GM21825 (cell line): ENCODE measurements around the gene TARDBP.
"Not testable (repeated sequence)": the region's sequence is repeated elsewhere in the genome, so short reads cannot be mapped to it uniquely, and the experiment has no call there.

Source experiments
- ATAC-seq: cut with Tn5 transposase; IDR thresholded peaks from one replicate; pipeline ENCODE4 v1.9.1; 2021; ENCODE audit warnings: mild to moderate bottlenecking, moderate library complexity; ENCODE audit not compliant: unreplicated experiment

TARDBP gene

DNA sequence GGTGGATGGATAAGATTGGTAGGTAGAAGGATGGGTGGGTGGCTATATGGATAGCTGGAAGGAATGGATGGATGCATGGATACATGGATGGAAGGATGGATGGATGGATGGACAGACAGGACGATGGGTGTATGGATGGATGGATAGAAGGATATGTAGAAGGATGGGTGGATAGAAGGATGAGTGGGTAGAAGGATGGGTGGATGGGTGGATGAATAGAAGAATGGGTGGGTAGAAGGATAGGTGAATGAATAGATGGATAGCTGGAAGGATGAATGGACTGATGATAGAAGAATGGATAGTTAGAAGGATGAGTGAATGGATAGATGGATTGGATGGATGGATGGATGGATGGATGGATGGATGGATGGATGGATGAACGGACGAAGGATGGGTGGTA is 29.6 kb downstream of the TARDBP start:
- no peak for ATAC-seq

- ATAC-seq, result no peak
These were observed 30.8 kb downstream of the TARDBP start for GRCh38 chr1:11042995-11043874.

DNA sequence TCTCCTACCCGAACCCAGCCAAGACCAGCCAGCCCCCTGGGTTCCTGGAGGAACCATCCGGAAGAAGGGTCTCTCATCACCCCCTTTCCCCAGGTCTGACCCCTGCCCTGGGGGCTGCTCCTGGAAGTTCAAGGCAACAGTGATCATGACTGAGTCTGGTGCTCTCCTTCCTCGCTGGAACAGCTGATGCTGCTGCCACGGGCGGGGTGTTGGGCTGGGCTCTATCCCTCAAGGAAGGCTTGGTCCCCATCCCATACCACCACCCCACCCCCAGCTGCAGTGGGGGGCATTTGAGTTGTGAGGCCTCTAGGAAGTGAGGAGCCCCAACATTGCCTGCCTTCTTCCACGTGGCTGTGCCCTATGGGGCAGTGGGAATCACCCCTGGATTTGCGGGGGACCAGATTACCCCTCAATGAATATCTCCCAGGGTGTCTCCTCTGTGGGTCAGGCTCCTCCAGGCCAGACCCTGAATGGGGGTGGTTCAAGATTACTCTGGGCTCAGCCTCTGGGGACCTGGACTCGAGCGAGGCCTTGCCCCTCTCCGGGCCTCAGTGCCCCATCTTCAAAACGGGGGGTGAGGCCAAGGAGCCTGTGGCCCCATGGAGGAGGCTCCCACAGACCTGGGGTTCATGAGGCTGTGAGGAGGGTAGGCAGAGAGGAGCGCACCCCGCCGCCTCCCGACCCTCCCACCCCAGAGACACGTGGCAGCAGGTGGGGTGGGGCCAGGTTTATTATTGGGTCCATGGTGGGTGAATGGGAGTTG is 31.8 kb downstream of the TARDBP start:
- ATAC-seq, result no peak

DNA sequence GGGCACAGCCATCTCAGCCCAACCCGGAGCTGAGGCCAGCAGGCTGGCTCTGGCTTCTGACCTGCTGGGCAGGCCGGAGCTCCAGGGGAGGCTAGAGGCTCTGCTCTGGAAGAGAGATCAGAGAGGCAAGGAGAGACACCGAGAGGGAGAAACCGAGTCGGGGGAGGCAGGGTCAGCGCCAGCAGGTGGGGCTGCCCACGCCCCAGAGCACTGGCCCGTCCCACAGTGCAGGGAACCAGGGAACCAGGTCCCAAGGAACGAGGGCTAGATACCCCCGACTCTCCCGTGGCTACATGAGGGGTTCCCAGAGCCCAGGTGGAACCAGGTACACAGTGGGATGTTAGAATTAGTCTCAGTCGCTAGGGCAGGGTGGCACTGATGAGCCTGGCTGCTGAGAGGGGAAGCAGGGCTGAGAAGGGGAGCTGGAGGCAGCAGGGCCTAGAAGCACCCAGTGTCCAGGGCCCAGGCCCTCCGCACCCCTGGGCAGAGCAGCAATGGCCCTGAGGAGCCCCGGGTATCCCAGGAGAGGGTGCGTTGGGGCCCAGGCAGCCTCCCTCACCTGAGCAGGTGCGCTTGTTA is 32.5 kb downstream of the TARDBP start:
- no peak for ATAC-seq

- ATAC-seq, result no peak
These were observed 33.2 kb downstream of the TARDBP start for GRCh38 chr1:11045428-11046269.

DNA sequence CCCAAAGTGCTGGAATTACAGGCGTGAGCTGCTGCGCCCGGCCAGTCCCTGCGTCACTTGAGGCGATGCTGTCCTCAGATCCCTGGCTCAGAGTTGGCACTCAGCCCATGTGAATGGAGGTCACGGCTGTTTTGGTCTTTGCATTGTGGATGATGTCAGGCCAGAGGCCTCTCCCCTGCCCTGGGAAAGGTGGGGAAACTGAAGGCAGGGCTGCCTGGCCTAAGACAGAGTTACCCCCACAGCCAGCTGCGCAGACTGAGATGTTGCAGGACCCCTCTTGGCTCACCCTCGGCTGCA is 33.8 kb downstream of the TARDBP start:
- ATAC-seq, result no peak

- ATAC-seq, result no peak
These were observed 34.3 kb downstream of the TARDBP start, which contains the start of gene MASP2 for GRCh38 chr1:11046625-11047365. TSS of gene MASP2 (minus strand) at chr1:11047239. CDS start at chr1:11047207, 32 bp downstream.

- not testable (repeated sequence) for ATAC-seq
These were observed 38.7 kb downstream of the TARDBP start for GRCh38 chr1:11051121-11051520.

DNA sequence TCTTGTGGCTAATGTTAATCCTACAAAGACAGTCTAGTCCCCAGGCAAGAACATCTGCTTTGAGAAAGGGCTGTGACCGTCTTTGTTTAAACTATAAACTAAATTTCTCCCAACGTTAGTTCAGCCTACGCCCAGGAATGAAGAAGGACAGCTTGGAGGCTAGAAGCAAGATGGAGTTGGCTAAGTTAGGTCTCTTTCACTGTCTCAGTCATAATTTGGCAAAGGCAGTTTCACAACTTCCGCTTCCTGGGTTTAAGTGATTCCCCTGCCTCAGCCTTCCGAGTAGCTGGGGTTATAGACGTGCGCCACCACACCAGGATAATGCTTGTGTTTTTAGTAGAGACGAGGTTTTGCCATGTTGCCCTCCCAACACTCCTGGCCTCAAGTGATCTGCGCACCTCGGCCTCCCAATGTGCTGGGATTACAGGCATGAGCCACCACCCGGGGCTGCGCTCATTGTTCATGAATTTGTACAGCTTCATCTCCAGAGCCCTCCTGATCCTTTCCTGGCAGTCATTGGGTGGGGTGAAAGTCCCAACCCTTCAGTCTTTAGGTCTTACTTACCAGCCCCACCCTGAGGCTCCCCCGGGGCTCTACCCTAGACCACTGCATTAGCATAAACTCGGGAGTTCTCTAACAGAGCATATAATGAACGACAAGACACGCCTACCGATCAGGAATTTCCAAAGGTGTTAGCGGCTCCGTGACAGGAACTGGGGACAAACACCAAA is 39.5 kb downstream of the TARDBP start:
- no peak for ATAC-seq

GRCh38 chr1:11052839-11053757 is 40.6 kb downstream of the TARDBP start:
- no peak for ATAC-seq

DNA sequence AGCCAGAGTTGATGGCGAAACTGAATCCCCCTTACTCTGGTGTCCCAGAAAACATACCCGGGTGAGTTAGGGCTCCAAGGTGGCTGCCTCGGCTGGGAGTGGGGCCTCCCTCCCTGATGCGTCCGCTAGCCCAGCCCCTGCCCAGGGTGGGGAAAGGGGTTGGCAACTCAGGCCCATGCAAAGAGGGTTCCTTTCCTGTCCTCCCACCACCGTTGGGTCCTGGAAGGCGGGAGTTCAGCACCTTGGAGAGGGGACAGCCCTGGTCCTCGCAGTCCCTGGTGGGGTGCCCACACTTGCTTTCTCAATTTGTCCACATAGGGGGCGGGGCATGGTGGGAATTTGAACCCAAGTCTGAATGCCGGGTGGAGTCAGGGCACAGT is 41.3 kb downstream of the TARDBP start:
- ATAC-seq, result no peak

- no peak for ATAC-seq
These were observed 41.7 kb downstream of the TARDBP start for GRCh38 chr1:11054181-11054580.

GRCh38 chr1:11054666-11055065 is 42.2 kb downstream of the TARDBP start:
- no peak for ATAC-seq

- ATAC-seq, result no peak
These were observed 43.2 kb downstream of the TARDBP start for GRCh38 chr1:11055676-11056075.

DNA sequence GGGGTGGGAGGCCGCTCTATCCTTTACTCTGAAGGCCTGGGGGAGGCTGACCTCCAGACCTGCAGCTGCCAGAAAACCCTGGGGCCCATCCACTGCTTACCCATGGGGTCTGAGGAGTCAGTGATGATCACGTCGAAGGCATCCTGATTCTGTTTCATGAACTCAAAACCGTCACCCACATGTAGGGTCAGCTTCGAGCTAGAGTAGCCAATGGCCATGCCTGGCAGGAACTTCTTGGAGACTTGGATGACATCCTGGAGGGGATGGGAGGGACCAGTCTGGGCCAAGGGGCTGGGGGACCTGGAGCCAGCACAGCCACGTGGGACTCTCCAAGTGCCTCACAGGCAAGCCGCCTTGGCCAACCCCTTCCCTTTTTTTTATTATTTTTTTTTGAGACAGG is 44.0 kb downstream of the TARDBP start:
- no peak for ATAC-seq

- no peak for ATAC-seq
These were observed 45.0 kb downstream of the TARDBP start for GRCh38 chr1:11057477-11057876.

- no peak for ATAC-seq
These were observed 45.6 kb downstream of the TARDBP start for GRCh38 chr1:11058026-11058425.

DNA sequence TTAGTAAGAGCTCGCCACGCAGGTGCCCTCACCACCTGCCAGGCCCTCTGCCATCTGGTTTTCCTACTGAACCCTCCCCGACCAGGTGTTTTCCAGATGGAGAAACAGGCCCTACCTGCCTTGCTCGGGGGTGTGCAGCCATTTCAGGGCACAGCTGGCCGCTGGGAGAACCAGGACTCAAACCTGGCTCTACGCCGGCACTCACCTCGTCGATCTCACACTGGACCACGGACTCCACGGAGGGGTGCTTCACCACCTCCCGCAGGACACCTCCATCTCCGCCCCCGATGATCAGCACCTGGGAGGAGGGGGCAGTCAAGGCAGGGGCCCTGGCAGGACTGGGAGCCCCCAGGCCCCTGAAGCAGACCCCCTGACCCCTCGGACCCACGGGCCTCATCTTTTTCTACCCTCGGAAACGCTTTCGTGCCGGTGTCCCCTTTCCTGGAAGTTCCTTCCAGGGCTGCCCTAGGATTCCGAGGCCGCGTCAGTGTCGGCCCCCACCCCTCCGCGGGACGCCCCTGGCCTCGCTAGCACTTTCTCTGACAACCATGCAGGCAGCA is 46.2 kb downstream of the TARDBP start:
- ATAC-seq, result no peak
